ENCODE measurements around the gene TBCK. TPM values are rescaled to one million over a fixed set of nuclear protein-coding genes. Genes with fewer than 3 reads are reported as not detected.
A peak's percentile ranks its signal among the peaks of the same experiment; 100 is the strongest.

Gene TBCK
- total and polyA plus RNA-seq, 2 of the 13 experiments (the other 11 are each of a cell fraction or from before 2014, with no cell fraction given), result 51.0 to 62.4 TPM

DNA sequence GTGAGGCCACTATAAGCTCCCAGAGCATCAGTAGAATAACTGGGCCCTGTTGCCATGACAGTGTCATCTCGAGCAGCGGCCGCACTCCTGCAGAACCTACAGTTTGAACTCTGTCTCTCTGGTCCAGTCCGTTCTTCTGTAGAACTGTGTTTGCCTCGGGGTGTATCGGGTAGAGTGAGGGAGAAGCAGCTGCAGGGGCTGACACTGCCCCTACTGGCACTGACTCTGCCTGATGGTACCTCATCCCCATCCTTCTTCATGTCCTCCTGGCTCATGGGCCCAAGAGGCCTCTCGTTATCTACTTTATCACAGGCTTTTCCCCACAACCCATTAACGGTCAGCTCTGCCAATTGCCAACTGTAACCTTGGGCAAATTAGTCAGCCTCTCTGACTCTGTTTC, 324.3 kb downstream of the TBCK start:
- Histone ChIP-seq H3K4me2 (ENCODE audit: low read depth, low read length) (no peak overlapping the region), H3K79me2 (ENCODE audit: insufficient read depth, low read length) (no peaks in the 10 kb centered on the region)

More for the DNA sequence above, 324.3 kb downstream of the TBCK start:
- Histone ChIP-seq H3K4me3 (replicated peaks in 1 of 3; ENCODE audit: insufficient read depth in 1 of 3, low read depth in 2 of 3, low read length in 3 of 3) (no peak overlapping the region), H3K9ac (ENCODE audit: insufficient read depth, low read depth, low read length) (no peak overlapping the region), H4K20me1 (ENCODE audit: insufficient read depth, low read length) (no peaks in the 10 kb centered on the region), H3K9me3 (ENCODE audit: low read length) (no peaks in the 10 kb centered on the region), H3K27me3 (ENCODE audit: control insufficient read depth in 1 of 2, insufficient read depth in 2 of 2, low read length in 2 of 2) (no peaks in the 10 kb centered on the region), H3K36me3 (replicated peaks in 1 of 2; ENCODE audit: control insufficient read depth in 1 of 2, insufficient read depth in 2 of 2, low read length in 2 of 2) (no peaks in the 10 kb centered on the region), H2AFZ (ENCODE audit: low read length) (no peak overlapping the region), H3K27ac (ENCODE audit: extremely low read length, insufficient read depth, low read length) (no peak overlapping the region), H3K4me1 (ENCODE audit: insufficient read depth, low read length) (peaks cover 3% of the 10 kb centered on the region)
- WGBS (ENCODE audit: low lambda C conversion rate), result 69% methylated on average over 5 of the region's 8 CpGs
- ChIA-PET CTCF (ENCODE audit: low intra/inter-chr PET ratio, low total read pairs) (no interaction called here), POLR2A (no interaction called here)
- intact Hi-C loops (cut with micrococcal nuclease; ENCODE audit: unreplicated experiment), result no loop called here
- in situ Hi-C loops (cut with HindIII; ENCODE audit: extremely low pct_ligation_motif_present, low pct_unique_long_range_greater_than_20kb), result no loop called here
- TF ChIP-seq ZNF263 (CRISPR knock-in tag; IDR thresholded peaks at IDR 0.05) (0 out of 2 replicates have a peak, but pooled peaks have one; percentile 30), ARID2 (CRISPR knock-in tag; IDR thresholded peaks at IDR 0.05; ENCODE audit: borderline replicate concordance) (no peak)
- TF ChIP-seq, protein P1, sequence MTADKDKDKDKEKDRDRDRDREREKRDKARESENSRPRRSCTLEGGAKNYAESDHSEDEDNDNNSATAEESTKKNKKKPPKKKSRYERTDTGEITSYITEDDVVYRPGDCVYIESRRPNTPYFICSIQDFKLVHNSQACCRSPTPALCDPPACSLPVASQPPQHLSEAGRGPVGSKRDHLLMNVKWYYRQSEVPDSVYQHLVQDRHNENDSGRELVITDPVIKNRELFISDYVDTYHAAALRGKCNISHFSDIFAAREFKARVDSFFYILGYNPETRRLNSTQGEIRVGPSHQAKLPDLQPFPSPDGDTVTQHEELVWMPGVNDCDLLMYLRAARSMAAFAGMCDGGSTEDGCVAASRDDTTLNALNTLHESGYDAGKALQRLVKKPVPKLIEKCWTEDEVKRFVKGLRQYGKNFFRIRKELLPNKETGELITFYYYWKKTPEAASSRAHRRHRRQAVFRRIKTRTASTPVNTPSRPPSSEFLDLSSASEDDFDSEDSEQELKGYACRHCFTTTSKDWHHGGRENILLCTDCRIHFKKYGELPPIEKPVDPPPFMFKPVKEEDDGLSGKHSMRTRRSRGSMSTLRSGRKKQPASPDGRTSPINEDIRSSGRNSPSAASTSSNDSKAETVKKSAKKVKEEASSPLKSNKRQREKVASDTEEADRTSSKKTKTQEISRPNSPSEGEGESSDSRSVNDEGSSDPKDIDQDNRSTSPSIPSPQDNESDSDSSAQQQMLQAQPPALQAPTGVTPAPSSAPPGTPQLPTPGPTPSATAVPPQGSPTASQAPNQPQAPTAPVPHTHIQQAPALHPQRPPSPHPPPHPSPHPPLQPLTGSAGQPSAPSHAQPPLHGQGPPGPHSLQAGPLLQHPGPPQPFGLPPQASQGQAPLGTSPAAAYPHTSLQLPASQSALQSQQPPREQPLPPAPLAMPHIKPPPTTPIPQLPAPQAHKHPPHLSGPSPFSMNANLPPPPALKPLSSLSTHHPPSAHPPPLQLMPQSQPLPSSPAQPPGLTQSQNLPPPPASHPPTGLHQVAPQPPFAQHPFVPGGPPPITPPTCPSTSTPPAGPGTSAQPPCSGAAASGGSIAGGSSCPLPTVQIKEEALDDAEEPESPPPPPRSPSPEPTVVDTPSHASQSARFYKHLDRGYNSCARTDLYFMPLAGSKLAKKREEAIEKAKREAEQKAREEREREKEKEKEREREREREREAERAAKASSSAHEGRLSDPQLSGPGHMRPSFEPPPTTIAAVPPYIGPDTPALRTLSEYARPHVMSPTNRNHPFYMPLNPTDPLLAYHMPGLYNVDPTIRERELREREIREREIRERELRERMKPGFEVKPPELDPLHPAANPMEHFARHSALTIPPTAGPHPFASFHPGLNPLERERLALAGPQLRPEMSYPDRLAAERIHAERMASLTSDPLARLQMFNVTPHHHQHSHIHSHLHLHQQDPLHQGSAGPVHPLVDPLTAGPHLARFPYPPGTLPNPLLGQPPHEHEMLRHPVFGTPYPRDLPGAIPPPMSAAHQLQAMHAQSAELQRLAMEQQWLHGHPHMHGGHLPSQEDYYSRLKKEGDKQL (CRISPR knock-in tag; IDR thresholded peaks at IDR 0.05; ENCODE audit: low read depth), result no peak
- DNase-seq (ENCODE audit: low spot score) (no peak), ATAC-seq (peak; percentile 69), FAIRE-seq (no peak)
- no TSS peak for BruUV-seq (replicated peaks)

Other genes starting within 250 kb of the TBCK start
- gene AIMP1, start 341 bp upstream of the TBCK start, total RNA-seq (2016; rRNA removed; fragmentation: Illumina TruSeq; extraction: Trizol), result 82.9 and 116 TPM in 2 replicates
- 19.6 and 28.6 TPM in 2 replicates for gene AIMP1, start 341 bp upstream of the TBCK start, polyA plus RNA-seq (2011; rRNA removed)
- not detected in 2 replicates for gene GIMD1, start 52.6 kb upstream of the TBCK start, total RNA-seq (2016; rRNA removed; fragmentation: Illumina TruSeq; extraction: Trizol)
- not detected in 2 replicates for gene GIMD1, start 52.6 kb upstream of the TBCK start, polyA plus RNA-seq (2011; rRNA removed)